ENCODE measurements around the gene ANKH.

Gene ANKH

GRCh38 chr5:14787801-14788579 lies 83.6 kb downstream of the ANKH start:
- no peak for DNase-seq

DNA sequence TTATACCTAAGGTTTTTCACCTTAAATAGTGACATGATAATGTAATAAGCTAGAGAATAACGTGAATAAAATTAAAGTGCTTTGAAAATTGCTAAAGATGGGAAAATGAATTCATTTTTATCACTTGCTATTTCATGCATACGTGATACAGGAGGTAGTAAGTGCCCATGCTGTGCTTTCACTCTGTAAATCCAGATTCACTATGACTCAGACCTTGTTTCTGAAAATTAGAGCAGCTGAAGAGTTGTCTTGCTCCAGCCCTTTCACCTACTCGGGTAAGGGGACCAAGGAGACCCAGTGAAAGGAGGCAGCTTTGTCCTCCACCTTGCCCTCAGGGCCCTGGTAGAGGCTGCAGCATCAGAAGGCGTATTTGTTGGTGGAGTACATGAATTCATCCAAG lies 87.9 kb downstream of the ANKH start:
- no peak for DNase-seq

DNA sequence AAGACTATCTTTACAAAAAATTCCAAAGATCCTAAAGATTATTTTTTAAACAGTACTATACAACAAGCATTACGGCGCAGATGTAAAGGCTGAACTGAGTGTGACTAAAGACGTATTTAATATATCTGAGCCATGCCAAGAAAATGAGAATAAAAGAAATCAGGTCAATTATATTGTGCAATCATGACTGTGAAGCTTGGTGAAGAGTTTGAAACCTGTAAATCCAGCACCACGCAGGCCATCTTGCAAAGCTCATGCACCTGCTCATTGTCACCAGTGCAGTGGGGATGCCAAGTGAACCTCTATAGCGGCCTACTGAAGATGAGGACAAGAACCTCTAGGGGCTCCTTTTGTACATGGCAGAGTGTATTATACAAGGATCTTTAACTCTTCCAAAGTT lies 89.0 kb downstream of the ANKH start:
- DNase-seq = no peak

GRCh38 chr5:14781106-14781505 lies 90.5 kb downstream of the ANKH start:
- DNase-seq = no peak

GRCh38 chr5:14779975-14780374 lies 91.6 kb downstream of the ANKH start:
- DNase-seq = no peak

- no peak for DNase-seq
These were observed 92.8 kb downstream of the ANKH start for GRCh38 chr5:14778792-14779070.

- DNase-seq = no peak
These were observed 93.4 kb downstream of the ANKH start for GRCh38 chr5:14777932-14778791.

DNA sequence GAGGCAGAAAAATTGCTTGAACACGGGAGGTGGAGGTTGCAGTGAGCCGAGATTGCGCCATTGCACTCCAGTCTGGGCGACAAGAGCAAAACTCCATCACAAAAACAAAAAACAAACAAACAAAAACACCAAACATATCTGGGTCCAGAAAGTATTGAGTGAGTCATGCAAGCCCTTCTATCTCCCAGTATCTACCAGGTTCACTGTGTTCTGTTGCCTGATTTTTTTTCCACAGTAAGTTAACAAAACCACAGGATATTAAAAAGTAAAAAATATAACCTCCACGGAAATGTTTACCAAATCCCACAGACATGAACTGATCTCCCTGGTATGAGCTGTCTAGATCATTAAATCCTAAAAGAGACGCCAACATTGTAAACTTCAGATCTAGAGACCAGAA lies 94.4 kb downstream of the ANKH start:
- no peak for DNase-seq

GRCh38 chr5:14776602-14777001 lies 95.0 kb downstream of the ANKH start:
- DNase-seq = no peak

DNA sequence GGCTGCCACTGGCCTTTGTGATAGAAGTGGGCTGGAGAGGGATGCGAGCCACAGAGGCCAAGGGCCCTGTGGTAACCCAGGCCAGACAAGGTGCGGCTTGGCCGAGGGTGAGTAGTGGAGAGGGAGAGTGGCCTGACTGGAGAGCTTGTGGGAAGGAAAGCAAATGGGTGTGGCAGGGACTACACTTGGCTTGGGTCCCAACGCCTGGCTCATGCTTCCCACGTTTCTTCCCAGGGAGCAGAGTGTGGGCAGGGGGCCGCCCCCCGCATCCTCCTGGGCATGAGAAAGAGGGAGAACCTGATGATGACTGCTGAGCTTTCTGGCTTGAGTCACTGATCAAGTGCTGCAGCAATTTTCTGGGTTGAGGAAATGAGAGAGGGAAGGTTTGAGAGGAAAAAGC lies 95.7 kb downstream of the ANKH start:
- DNase-seq = no peak

DNA sequence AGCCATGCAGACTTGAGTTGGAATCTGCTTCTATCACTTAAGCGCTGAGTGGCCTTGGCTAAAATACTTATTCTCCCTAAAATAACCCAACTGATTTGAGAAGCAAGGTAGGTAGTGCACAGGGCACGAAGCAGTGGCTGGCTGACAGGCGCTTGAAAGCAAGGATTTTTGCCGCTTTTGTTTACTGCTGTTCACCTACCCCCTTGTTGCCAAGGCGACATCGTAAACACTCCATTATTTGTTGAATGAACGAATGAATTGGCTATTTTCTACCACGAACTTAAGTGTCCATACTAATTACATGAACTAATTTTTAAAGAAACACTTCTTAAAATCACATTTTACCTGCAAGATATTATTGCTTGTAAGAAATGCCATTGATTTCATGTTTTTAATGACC lies 98.0 kb downstream of the ANKH start:
- no peak for DNase-seq

GRCh38 chr5:14771972-14772371 lies 99.6 kb downstream of the ANKH start:
- DNase-seq = no peak

- no peak for DNase-seq
These were observed 100.4 kb downstream of the ANKH start for GRCh38 chr5:14771189-14771588.

GRCh38 chr5:14768508-14769365 lies 102.8 kb downstream of the ANKH start:
- DNase-seq = no peak

- no peak for DNase-seq
These were observed 103.7 kb downstream of the ANKH start for GRCh38 chr5:14767735-14768507.

DNA sequence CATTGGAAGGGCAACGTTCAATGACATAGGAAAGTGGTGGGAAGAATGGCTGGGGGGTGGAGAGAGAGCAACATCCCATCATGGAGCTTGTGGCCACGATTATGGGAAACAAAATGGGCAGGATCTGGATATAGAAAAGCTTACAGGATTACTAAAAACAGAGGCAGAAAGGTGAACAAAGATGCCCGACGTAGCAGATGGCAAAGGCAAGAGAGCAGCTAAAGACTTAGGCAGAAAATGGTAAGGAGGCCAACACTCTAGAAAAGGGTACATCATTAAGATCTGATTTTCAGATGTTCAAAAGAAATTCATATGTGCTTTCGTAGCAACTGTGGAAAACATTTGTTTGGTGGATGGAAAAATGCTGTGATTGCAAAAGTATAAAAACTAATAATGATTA lies 104.5 kb downstream of the ANKH start:
- DNase-seq = no peak

- DNase-seq = no peak
These were observed 105.0 kb downstream of the ANKH start for GRCh38 chr5:14766584-14766983.

DNA sequence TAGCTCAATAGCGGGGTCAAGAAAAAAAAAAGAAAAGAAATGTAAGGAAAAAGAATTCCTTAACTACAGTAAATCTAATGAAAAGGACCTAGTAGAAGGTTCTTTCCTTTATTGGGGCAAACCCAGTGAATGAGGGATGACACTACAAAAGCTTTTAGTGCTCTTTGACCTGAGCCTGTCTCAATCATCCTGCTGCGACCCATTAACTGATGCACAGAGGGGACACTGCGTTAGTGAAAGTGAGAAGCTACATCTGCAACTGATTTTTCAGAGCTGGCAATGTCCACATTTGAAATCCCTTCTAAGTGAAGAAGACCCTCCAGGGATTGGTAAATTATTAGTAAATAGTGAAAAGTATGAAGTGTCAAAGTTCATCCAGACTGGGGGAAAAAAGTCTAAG lies 106.0 kb downstream of the ANKH start:
- DNase-seq = no peak

GRCh38 chr5:14762549-14763216 lies 108.9 kb downstream of the ANKH start:
- DNase-seq = no peak

GRCh38 chr5:14760548-14761002 lies 111.0 kb downstream of the ANKH start:
- no peak for DNase-seq

GRCh38 chr5:14759744-14760547 lies 111.6 kb downstream of the ANKH start:
- DNase-seq = no peak
